NCI-H2196 (cell line): Measurements from ENCODE around the gene SAMD11.
"Not testable (repeated sequence)": the region's sequence is repeated elsewhere in the genome, so short reads cannot be mapped to it uniquely, and the experiment has no call there.

Experiments
- DNase-seq: peaks from one replicate; lab custom pipeline; 2025; ENCODE audit not compliant: unreplicated experiment; lab: John Stamatoyannopoulos, UW

Gene SAMD11

GRCh38 chr1:943545-944340, 20.0 kb downstream of the SAMD11 start:
- DNase-seq, result no peak

- DNase-seq, result no peak
Observed at GRCh38 chr1:944341-945325, 20.9 kb downstream of the SAMD11 start.

- DNase-seq, result no peak
Observed at GRCh38 chr1:945688-946556, 22.2 kb downstream of the SAMD11 start.

- not testable (repeated sequence) for DNase-seq
Observed at GRCh38 chr1:946811-947210, 23.1 kb downstream of the SAMD11 start.

GRCh38 chr1:947958-948357, 24.2 kb downstream of the SAMD11 start:
- DNase-seq, result no peak

- DNase-seq, result no peak
Observed at GRCh38 chr1:950268-950667, 26.5 kb downstream of the SAMD11 start.

- no peak for DNase-seq
Observed at GRCh38 chr1:950881-951280, 27.2 kb downstream of the SAMD11 start.

- DNase-seq, result no peak
Observed at GRCh38 chr1:951364-951763, 27.6 kb downstream of the SAMD11 start.

- DNase-seq, result no peak
Observed at GRCh38 chr1:952201-952600, 28.5 kb downstream of the SAMD11 start.

- DNase-seq, result no peak
Observed at GRCh38 chr1:952603-953002, 28.9 kb downstream of the SAMD11 start.

GRCh38 chr1:953524-954320, 30.0 kb downstream of the SAMD11 start:
- DNase-seq, result no peak

GRCh38 chr1:954927-955326, 31.2 kb downstream of the SAMD11 start:
- no peak for DNase-seq

GRCh38 chr1:955474-955873, 31.8 kb downstream of the SAMD11 start:
- DNase-seq, result no peak

GRCh38 chr1:956636-957035, 32.9 kb downstream of the SAMD11 start:
- no peak for DNase-seq

- peak; percentile 87 for DNase-seq
Observed at GRCh38 chr1:958823-959730, 35.4 kb downstream of the SAMD11 start, which contains the start of gene NOC2L. TSS of gene NOC2L (minus strand) at chr1:959256. CDS start at chr1:959240, 16 bp downstream.

- DNase-seq, result no peak
Observed at GRCh38 chr1:959731-960362, 36.1 kb downstream of the SAMD11 start.

- peak; percentile 74 for DNase-seq
Observed at GRCh38 chr1:960363-961131, 36.8 kb downstream of the SAMD11 start, which contains the start of gene KLHL17. TSS of gene KLHL17 (plus strand) at chr1:960584. CDS start at chr1:960694, 110 bp downstream.
